HG03135 (cell line): ENCODE data around the gene RARS1.

Experiments used
- ATAC-seq: cut with Tn5 transposase; IDR thresholded peaks from one replicate; pipeline ENCODE4 v1.9.1; 2021; ENCODE audit warnings: mild to moderate bottlenecking, moderate library complexity; ENCODE audit not compliant: unreplicated experiment

Gene RARS1

GRCh38 chr5:168486136-168486879 is at the start of gene RARS1:
RARS1 (plus strand) TSS chr5:168486471; CDS start chr5:168486499, 28 bp downstream.
- peak; percentile 63 for ATAC-seq

- no peak for ATAC-seq
Observed at GRCh38 chr5:168438349-168438748, 47.9 kb upstream of the RARS1 start.

- ATAC-seq: no peak
Observed at GRCh38 chr5:168443533-168443932, 42.7 kb upstream of the RARS1 start.

- ATAC-seq: no peak
Observed at GRCh38 chr5:168443950-168444700, 42.1 kb upstream of the RARS1 start.

GRCh38 chr5:168446983-168447619 is 39.2 kb upstream of the RARS1 start:
- no peak for ATAC-seq

- ATAC-seq: no peak
Observed at GRCh38 chr5:168447808-168448207, 38.5 kb upstream of the RARS1 start.

- ATAC-seq: no peak
Observed at GRCh38 chr5:168449166-168449565, 37.1 kb upstream of the RARS1 start.

DNA sequence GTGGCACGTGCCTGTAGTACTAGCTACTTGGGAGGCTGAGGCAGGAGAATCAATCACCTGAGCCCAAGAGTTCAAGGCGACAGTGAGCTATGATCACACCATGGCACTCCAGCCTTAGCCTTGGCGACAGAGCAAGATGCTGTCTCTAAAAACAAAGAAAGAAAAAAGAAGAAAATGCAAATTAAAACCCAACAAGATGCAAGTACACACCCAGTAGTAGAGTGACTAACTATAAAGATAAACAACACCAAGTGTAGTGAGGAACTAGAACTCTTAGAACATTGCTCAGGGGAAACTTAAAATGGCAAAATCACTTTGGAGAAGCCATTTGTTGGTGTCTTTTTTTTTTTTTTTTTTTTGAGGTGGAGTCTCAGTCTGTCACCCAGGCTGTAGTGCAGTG is 34.7 kb upstream of the RARS1 start:
- ATAC-seq: no peak

DNA sequence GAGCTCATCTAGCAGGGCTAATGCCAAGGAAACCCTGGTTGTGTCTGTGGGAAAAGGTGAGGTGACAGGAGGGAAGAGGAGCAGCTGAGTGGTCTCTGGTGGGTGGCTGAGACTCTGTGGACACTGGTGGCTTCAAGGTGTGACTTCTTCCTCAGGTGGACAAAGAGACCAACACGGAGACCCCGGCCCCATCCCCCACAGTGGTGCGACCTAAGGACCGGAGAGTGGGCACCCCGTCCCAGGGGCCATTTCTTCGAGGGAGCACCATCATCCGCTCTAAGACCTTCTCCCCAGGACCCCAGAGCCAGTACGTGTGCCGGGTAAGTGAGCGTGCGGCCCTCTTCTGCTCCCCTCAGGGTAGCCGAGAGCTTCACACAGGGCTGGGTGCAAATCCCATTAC is 31.1 kb upstream of the RARS1 start:
- ATAC-seq: no peak

DNA sequence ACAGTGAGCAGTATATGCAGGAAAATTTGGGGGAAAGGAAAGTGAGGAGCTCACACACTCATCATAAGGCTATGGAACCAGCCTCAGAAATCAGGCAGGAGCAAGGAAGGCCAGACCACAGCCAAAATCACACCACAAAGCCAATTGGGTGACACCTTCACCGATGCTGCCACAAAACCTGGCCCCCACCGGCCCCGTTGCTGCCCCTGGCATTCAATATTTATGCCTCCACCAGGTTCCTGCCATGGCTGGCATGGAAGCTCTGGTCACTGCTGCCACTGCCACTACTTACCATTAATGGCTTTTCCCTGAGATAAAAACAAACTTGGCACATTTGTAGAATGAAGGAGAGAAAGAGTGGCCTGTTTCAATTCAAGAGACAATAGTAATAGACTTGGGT is 28.7 kb upstream of the RARS1 start:
- no peak for ATAC-seq

DNA sequence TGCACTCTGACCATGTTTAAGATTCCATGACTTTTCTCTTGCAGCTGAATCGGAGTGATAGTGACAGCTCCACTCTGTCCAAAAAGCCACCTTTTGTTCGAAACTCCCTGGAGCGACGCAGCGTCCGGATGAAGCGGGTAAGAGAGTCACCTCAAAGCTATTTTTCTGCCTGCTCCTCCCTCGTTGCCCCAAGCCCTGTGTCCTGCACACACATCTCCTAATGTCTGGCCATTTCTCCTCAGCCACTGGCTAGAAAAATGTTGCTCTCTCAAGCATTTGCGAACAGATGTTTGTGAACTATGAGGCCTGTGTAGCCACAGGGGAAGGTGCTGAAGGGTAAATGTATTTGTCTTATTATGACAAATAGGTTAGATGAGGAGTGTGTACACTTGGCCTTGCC is 25.7 kb upstream of the RARS1 start:
- ATAC-seq: no peak

GRCh38 chr5:168463081-168463480 is 23.2 kb upstream of the RARS1 start:
- ATAC-seq: no peak

- ATAC-seq: no peak
Observed at GRCh38 chr5:168464214-168464613, 22.1 kb upstream of the RARS1 start.

- ATAC-seq: no peak
Observed at GRCh38 chr5:168464641-168465040, 21.6 kb upstream of the RARS1 start.

GRCh38 chr5:168467755-168468330 is 18.4 kb upstream of the RARS1 start:
- no peak for ATAC-seq

- ATAC-seq: no peak
Observed at GRCh38 chr5:168468836-168469235, 17.4 kb upstream of the RARS1 start.

- ATAC-seq: no peak
Observed at GRCh38 chr5:168469816-168470215, 16.5 kb upstream of the RARS1 start.

GRCh38 chr5:168471785-168472184 is 14.5 kb upstream of the RARS1 start:
- no peak for ATAC-seq

DNA sequence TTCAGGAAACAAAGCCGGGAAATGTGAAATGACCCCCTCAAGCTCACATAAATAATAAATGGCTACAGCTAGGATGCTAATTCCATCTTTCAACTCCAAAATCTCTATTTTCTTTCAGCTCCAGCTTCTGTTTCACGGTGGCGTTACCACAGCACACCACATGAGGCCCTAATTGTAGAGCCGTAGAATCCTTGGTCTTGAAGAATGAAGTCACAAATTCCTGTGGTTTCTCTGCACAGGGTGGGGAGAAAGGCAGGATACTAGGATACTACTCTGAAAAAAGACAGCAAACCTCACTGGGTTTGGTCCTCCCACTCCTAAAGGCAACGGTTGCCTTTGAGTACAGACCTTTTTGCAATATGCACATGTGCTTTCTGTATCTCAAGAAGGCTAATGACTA is 13.9 kb upstream of the RARS1 start:
- ATAC-seq: no peak

DNA sequence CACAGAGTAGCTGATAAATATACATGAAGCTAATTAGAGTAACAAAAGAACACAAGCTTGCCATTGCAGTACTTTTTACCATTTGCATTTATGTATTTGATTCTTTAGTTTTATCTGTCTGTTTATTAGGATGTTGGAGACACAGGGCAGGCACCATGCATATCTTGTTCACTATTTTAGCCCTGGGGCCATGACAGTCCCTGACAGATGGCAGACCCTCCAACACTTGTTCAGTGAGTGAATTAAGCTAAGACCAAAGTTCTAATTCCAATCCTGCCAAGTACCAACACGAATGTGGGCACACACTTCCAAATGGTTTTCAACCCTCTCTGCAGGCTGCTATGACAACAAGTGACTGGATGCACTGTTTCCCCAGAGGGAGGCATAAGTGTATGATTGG is 12.0 kb upstream of the RARS1 start:
- no peak for ATAC-seq

DNA sequence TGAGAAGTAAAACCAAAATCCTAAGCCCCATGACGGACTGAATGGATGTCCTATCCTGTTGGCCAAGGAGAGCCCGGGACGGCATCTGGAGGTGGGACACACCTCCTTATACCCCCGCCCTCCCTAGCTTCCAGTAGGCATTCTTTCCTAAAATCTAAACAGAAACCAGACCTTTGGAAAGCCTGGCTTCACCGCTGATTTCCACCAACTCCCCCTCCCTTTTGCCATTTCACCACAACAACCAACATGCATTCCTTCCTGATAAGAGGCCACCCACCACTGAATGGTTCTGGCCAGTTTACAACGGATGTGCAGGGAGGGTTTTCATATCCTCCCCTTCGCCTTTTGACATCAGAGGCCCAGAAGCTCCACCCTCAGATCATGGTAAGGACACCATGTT is 9.2 kb upstream of the RARS1 start:
- ATAC-seq: no peak

DNA sequence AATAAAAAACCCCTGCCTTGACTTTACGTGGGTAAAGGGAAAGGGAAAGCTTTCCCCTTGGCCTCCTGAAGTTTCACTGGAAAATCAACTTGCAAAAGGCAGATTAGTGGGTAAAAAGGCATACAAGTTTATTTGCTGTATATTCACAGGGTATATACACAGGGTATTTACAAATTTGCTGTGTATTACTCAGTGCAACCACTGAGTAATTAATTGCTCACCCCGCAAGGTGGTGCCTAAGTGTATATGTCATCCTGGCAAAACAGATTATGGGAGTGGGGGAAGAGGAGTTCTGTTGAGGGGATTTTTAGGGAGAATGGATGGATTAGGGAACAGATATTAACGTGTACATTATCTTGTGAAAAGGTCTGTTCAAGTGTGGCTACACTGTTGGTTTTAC is 7.1 kb upstream of the RARS1 start:
- no peak for ATAC-seq
